GM12874 (cell line): Measurements from ENCODE around the gene PSMG4.

Source experiments
- CTCF ChIP-seq: IDR thresholded peaks from 2 replicates; pipeline ENCODE4 v1.5.1; 2011; ENCODE audit warnings: low read depth, mild to moderate bottlenecking, control low read depth, low read length, moderate library complexity; ENCODE audit not compliant: insufficient read depth

Gene PSMG4

GRCh38 chr6:3284436-3284876 is 25.7 kb downstream of the PSMG4 start:
- no peak for TF ChIP-seq CTCF

GRCh38 chr6:3285049-3285639 is 26.4 kb downstream of the PSMG4 start:
- TF ChIP-seq CTCF = no peak

- TF ChIP-seq CTCF = no peak
These were observed 27.0 kb downstream of the PSMG4 start for GRCh38 chr6:3285732-3286131.

GRCh38 chr6:3286641-3287171 is 28.0 kb downstream of the PSMG4 start:
- TF ChIP-seq CTCF = no peak

- TF ChIP-seq CTCF = no peak
These were observed 28.6 kb downstream of the PSMG4 start for GRCh38 chr6:3287308-3287707.

GRCh38 chr6:3287976-3288707 is 29.4 kb downstream of the PSMG4 start:
- TF ChIP-seq CTCF = no peak

GRCh38 chr6:3288711-3289663 is 30.2 kb downstream of the PSMG4 start:
- no peak for TF ChIP-seq CTCF
